IMR-90 (cell line): ENCODE data around the gene NOL4L. TPM values are rescaled to one million over a fixed set of nuclear protein-coding genes. Genes with fewer than 3 reads are reported as not detected.

Experiments used
- ATAC-seq: fragments of 200-7000 bp; cut with Tn5 transposase; 2 replicates; pipeline ENCODE4 v1.9.1; 2020; ENCODE audit warnings: low read depth, mild to moderate bottlenecking, moderate library complexity
- BruUV-seq: library from RNA; stranded (reverse); fragments of 400-500 nt; replicated peaks from 2 replicates; lab custom pipeline; 2021; lab: Mats Ljungman, UMichigan
- CTCF ChIA-PET: fragments of 300-600 bp; formaldehyde crosslinking; extraction: SDS; loops from one replicate; lab custom pipeline; 2021; ENCODE audit warnings: antibody characterized with exemption; lab: Yijun Ruan, JAX
- POLR2A ChIA-PET: fragments of 300-600 bp; sonication (Branson Sonifier 250); formaldehyde crosslinking; loops from one replicate; lab custom pipeline; 2022; ENCODE audit warnings: antibody characterized with exemption; ENCODE audit not compliant: unreplicated experiment; lab: Charles Lee
- DNase-seq: peaks from one replicate; pipeline ENCODE4 v3.0.0; 2013
- H2AFZ ChIP-seq: replicated peaks from 2 replicates; pipeline ENCODE3; 2013; ENCODE audit warnings: low read length, mild to moderate bottlenecking; ENCODE audit not compliant: poor library complexity
- H2AK5ac ChIP-seq: 2 replicates; pipeline ENCODE4 v1.6.1; 2013; ENCODE audit warnings: low read depth, low read length, inconsistent platforms
- H2AK9ac ChIP-seq: replicated peaks from 2 replicates; pipeline ENCODE3; 2013; ENCODE audit warnings: mild to moderate bottlenecking, low read depth, low read length, moderate library complexity; ENCODE audit not compliant: poor library complexity
- H2BK120ac ChIP-seq: 2 replicates; pipeline ENCODE4 v1.6.1; 2013; ENCODE audit warnings: low read depth, low read length, inconsistent platforms
- H2BK15ac ChIP-seq: 3 replicates; pipeline ENCODE4 v1.6.1; 2013; ENCODE audit warnings: low read depth, low read length, inconsistent platforms
- H2BK20ac ChIP-seq: 2 replicates; pipeline ENCODE4 v1.6.1; 2013; ENCODE audit warnings: low read depth, mild to moderate bottlenecking, inconsistent platforms, low read length, moderate library complexity
- H2BK5ac ChIP-seq: 2 replicates; pipeline ENCODE4 v1.6.1; 2013; ENCODE audit warnings: mild to moderate bottlenecking, low read depth, low read length, inconsistent platforms; ENCODE audit not compliant: poor library complexity, severe bottlenecking
- H3K14ac ChIP-seq: replicated peaks from 2 replicates; pipeline ENCODE4 v1.6.1; 2013; ENCODE audit warnings: low read depth, low read length, inconsistent platforms
- H3K18ac ChIP-seq: 2 replicates; pipeline ENCODE4 v1.6.1; 2013; ENCODE audit warnings: low read depth, low read length, control low read depth
- H3K23ac ChIP-seq: 2 replicates; pipeline ENCODE4 v1.6.1; 2013; ENCODE audit warnings: low read depth, low read length, inconsistent platforms
- H3K27ac ChIP-seq: 2 replicates; pipeline ENCODE4 v1.5.1; 2013; ENCODE audit warnings: mild to moderate bottlenecking, control low read depth, low read length; ENCODE audit not compliant: insufficient read depth
- H3K27me3 ChIP-seq: 2 replicates; pipeline ENCODE4 v1.6.1; 2013; ENCODE audit warnings: low read length; ENCODE audit not compliant: control insufficient read depth, insufficient read depth
- H3K36me3 ChIP-seq: 2 replicates; pipeline ENCODE4 v1.6.1; 2013; ENCODE audit warnings: low read length, mixed read lengths; ENCODE audit not compliant: control insufficient read depth, insufficient read depth
- H3K4ac ChIP-seq: 2 replicates; pipeline ENCODE4 v1.6.1; 2013; ENCODE audit warnings: low read depth, low read length, inconsistent platforms
- H3K4me1 ChIP-seq: 2 replicates; pipeline ENCODE4 v1.6.1; 2013; ENCODE audit warnings: low read length, mixed read lengths; ENCODE audit not compliant: control insufficient read depth, insufficient read depth
- H3K4me2 ChIP-seq: 2 replicates; pipeline ENCODE4 v1.6.1; 2013; ENCODE audit warnings: low read depth, mild to moderate bottlenecking, control low read depth, low read length, moderate library complexity
- H3K4me3 ChIP-seq: 2 replicates; pipeline ENCODE4 v1.5.1; 2013; ENCODE audit warnings: low read depth, mild to moderate bottlenecking, control low read depth, low read length, moderate library complexity; ENCODE audit not compliant: insufficient read depth
- H3K56ac ChIP-seq: 2 replicates; pipeline ENCODE4 v1.6.1; 2013; ENCODE audit warnings: low read length, inconsistent platforms; ENCODE audit not compliant: insufficient read depth; ENCODE audit errors: extremely low read depth
- H3K79me1 ChIP-seq, 2 experiments: 2 replicates each; pipeline ENCODE4 v1.6.1; 2013; ENCODE audit warnings: low read length in 2 of 2, inconsistent platforms in 1 of 2, low read depth in 1 of 2
- H3K9ac ChIP-seq: 2 replicates; pipeline ENCODE4 v1.6.1; 2013; ENCODE audit warnings: low read depth, low read length, control low read depth
- H3K9me1 ChIP-seq: 2 replicates; pipeline ENCODE4 v1.6.1; 2013; ENCODE audit warnings: low read length, inconsistent platforms; ENCODE audit not compliant: insufficient read depth
- H3K9me3 ChIP-seq: 2 replicates; pipeline ENCODE4 v1.6.1; 2013; ENCODE audit warnings: low read length; ENCODE audit not compliant: control insufficient read depth, insufficient read depth
- H4K20me1 ChIP-seq: 2 replicates; pipeline ENCODE4 v1.6.1; 2013; ENCODE audit warnings: low read length, inconsistent platforms; ENCODE audit not compliant: insufficient read depth
- H4K5ac ChIP-seq: 2 replicates; pipeline ENCODE4 v1.6.1; 2013; ENCODE audit warnings: mild to moderate bottlenecking, low read depth, low read length, control low read depth
- H4K8ac ChIP-seq, 2 experiments: 2 replicates each; pipeline ENCODE4 v1.6.1; 2013; ENCODE audit warnings: low read depth in 2 of 2, low read length in 2 of 2, control low read depth in 1 of 2, inconsistent platforms in 1 of 2
- H4K91ac ChIP-seq: 2 replicates; pipeline ENCODE4 v1.6.1; 2013; ENCODE audit warnings: low read depth, low read length, inconsistent platforms; ENCODE audit not compliant: insufficient read depth
- BHLHE40 ChIP-seq: fragments of 150-350 bp; IDR thresholded peaks from 2 replicates; pipeline ENCODE4 v1.6.1; 2016; ENCODE audit warnings: mild to moderate bottlenecking, low read depth, low read length
- CEBPB ChIP-seq: IDR thresholded peaks from 2 replicates; pipeline ENCODE4 v1.6.1; 2012; ENCODE audit warnings: low read depth, low read length, improper control_type of control experiment
- CHD1 ChIP-seq: IDR thresholded peaks from 2 replicates; pipeline ENCODE4 v1.6.1; 2012; ENCODE audit warnings: low read depth, low read length, improper control_type of control experiment
- FOS ChIP-seq: fragments of 150-350 bp; IDR thresholded peaks from 2 replicates; pipeline ENCODE4 v1.6.1; 2016; ENCODE audit warnings: low read depth, low read length
- MAFK ChIP-seq: IDR thresholded peaks from 2 replicates; pipeline ENCODE4 v1.6.1; 2012; ENCODE audit warnings: low read depth, low read length, improper control_type of control experiment
- MAZ ChIP-seq: IDR thresholded peaks from 2 replicates; pipeline ENCODE4 v1.6.1; 2012; ENCODE audit warnings: low read depth, mild to moderate bottlenecking, low read length, improper control_type of control experiment, moderate library complexity, borderline replicate concordance
- MXI1 ChIP-seq: IDR thresholded peaks from 2 replicates; pipeline ENCODE4 v1.6.1; 2012; ENCODE audit warnings: low read depth, mild to moderate bottlenecking, low read length, moderate library complexity, borderline replicate concordance
- NFE2L2 ChIP-seq: fragments of 150-350 bp; IDR thresholded peaks from 2 replicates; pipeline ENCODE4 v1.6.1; 2016; ENCODE audit warnings: low read depth, mild to moderate bottlenecking, low read length
- POLR2A ChIP-seq: IDR thresholded peaks from 2 replicates; pipeline ENCODE4 v1.6.1; 2012; ENCODE audit warnings: mild to moderate bottlenecking, low read depth, low read length
- RAD21 ChIP-seq: IDR thresholded peaks from 2 replicates; pipeline ENCODE4 v1.6.1; 2012; ENCODE audit warnings: low read length, improper control_type of control experiment
- RCOR1 ChIP-seq: IDR thresholded peaks from 2 replicates; pipeline ENCODE4 v1.6.1; 2012; ENCODE audit warnings: mild to moderate bottlenecking, low read length, improper control_type of control experiment; ENCODE audit not compliant: insufficient replicate concordance
- RFX5 ChIP-seq: IDR thresholded peaks from 2 replicates; pipeline ENCODE4 v1.8.0; 2012; ENCODE audit warnings: low read depth, mild to moderate bottlenecking, low read length, moderate library complexity
- SMC3 ChIP-seq: fragments of 150-350 bp; IDR thresholded peaks from 2 replicates; pipeline ENCODE4 v1.6.1; 2016; ENCODE audit warnings: low read depth, mild to moderate bottlenecking, antibody characterized with exemption, low read length, moderate library complexity
- WGBS, 2 experiments: methylation state at CpG; one replicate each; pipeline versions ENCODE4 v1.1.5 to v1.1.7; 2013; ENCODE audit warnings: missing lambda C conversion rate in 2 of 2; ENCODE audit not compliant: insufficient read length in 1 of 2; ENCODE audit errors: extremely low coverage in 2 of 2; 5-methylcytosine and 5-hydroxymethylcytosine counted together
- dilution Hi-C: fragments of 300-500 bp; cut with HindIII; formaldehyde crosslinking; loops from one replicate; pipeline ENCODE4 v1.14.3; 2018; ENCODE audit warnings: low sequenced_read_pairs; ENCODE audit not compliant: unreplicated experiment
- in situ Hi-C: fragments of 300-500 bp; cut with MboI; formaldehyde crosslinking; loops from 3 replicates; pipeline ENCODE4 v1.14.3; 2019; ENCODE audit warnings: low sequenced_read_pairs, inconsistent platforms, mixed read lengths
- intact Hi-C: fragments of 100-400 bp; cut with micrococcal nuclease; formaldehyde crosslinking; loops from 2 replicates; pipeline ENCODE4 v1.10.0; 2022
- polyA plus RNA-seq, 3 experiments: library from polyadenylated mRNA; depleted of rRNA; stranded (reverse); fragments of >200 nt; gene quantifications; 2 replicates each; pipeline ENCODE4 v1.2.3, GENCODE V29; 2012; ENCODE audit warnings: low replicate concordance in 1 of 3
- total RNA-seq: library from RNA; depleted of rRNA; stranded (reverse); fragments of >200 nt; gene quantifications from 2 replicates; pipeline ENCODE4 v1.2.3, GENCODE V29; 2012
- TF ChIP-seq, protein P1 (sequence below): conservative IDR thresholded peaks from 2 replicates; pipeline ENCODE4 v1.5.1; 2012; ENCODE audit warnings: mild to moderate bottlenecking, low read depth, low read length, improper control_type of control experiment
- TF ChIP-seq, protein P2 (sequence below): fragments of 150-350 bp; IDR thresholded peaks from 2 replicates; pipeline ENCODE4 v1.6.1; 2016; ENCODE audit warnings: low read depth, mild to moderate bottlenecking, low read length, moderate library complexity, borderline replicate concordance
- TF ChIP-seq, protein P3 (sequence below): fragments of 150-350 bp; IDR thresholded peaks from 2 replicates; pipeline ENCODE4 v1.6.1; 2017; ENCODE audit warnings: mild to moderate bottlenecking, antibody characterized with exemption, low read length, low read depth

NOL4L gene
- total and polyA plus RNA-seq, 2 of the 4 experiments (the other 2 are of a cell fraction) = 4.7 to 13.3 TPM

DNA sequence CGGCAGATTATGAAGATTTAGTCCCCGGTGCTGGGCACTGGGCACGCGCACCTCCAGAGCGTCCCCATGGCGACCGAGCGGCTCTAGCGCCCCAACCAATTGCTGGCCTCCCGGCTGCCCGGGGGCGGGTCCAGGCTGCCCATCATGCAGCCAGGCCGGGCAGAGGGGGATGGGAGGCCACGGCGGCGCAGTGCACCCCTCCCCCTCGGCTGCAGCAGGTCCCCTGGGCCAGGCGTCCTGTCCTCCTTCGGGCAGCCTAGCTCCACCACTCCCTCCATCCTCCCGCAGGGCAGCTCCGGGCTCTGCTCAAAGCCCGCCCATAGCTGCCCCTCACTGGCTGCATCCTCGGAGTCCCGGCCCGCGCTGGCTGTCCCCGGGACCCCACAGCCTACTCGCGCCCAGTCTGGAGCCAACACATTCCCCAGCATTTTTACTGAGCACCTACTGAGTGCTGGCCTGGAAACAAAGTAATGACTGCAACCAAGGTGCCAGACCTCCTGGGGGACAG, 127.6 kb downstream of the NOL4L start:
- Histone ChIP-seq H3K14ac (peak overlapping the region; percentile 43; the same call in 1 of the 2 replicates), H2BK120ac (no peak overlapping the region), H4K20me1 (peaks cover 24% of the 10 kb centered on the region), H4K91ac (no peak overlapping the region), H3K4me3 (peak overlapping the region; percentile 22), H4K5ac (no peak overlapping the region), H3K9ac (no peak overlapping the region), H2AK5ac (no peak overlapping the region; the same call in 1 of the 2 replicates), H3K9me3 (no peaks in the 10 kb centered on the region), H2AFZ (peak overlapping the region; percentile 87), H3K4me1 (peaks cover 11% of the 10 kb centered on the region), H4K8ac (peak overlapping the region in 1 of 2 experiments; percentile 20; a peak in 1 of 4 replicates), H3K27ac (peak overlapping the region; percentile 9; the same call in 1 of the 2 replicates), H3K18ac (no peak overlapping the region), H2BK5ac (peak overlapping the region; percentile 22), H3K36me3 (peaks cover 37% of the 10 kb centered on the region), H3K9me1 (peaks cover 13% of the 10 kb centered on the region; the same call in 1 of the 2 replicates), H2AK9ac (peak overlapping the region; percentile 52), H2BK20ac (no peak overlapping the region), H3K4ac (peak overlapping the region; percentile 71; the same call in 1 of the 2 replicates), H2BK15ac (no peak overlapping the region), H3K4me2 (peak overlapping the region; percentile 70), H3K56ac (no peak overlapping the region), H3K27me3 (no peaks in the 10 kb centered on the region), H3K79me1 (peaks cover 34 to 63% of the 10 kb centered on the region in 2 experiments), H3K23ac (no peak overlapping the region)
- DNase-seq (peak; percentile 56), ATAC-seq (peak; percentile 98)
- POLR2A ChIA-PET = interaction anchor here (0.5 kb wide), 1 partner anchor 1095 kb away, joined by 4 read pairs; no protein-coding TSS in a partner anchor
- TF ChIP-seq CHD1 (no peak), BHLHE40 (no peak), CEBPB (no peak), MAFK (no peak), NFE2L2 (no peak), RCOR1 (no peak), FOS (no peak), RFX5 (no peak), MAZ (no peak; the same call in 1 of the 2 replicates), RAD21 (no peak), SMC3 (no peak), POLR2A (no peak), MXI1 (no peak)
- TF ChIP-seq, protein P1, sequence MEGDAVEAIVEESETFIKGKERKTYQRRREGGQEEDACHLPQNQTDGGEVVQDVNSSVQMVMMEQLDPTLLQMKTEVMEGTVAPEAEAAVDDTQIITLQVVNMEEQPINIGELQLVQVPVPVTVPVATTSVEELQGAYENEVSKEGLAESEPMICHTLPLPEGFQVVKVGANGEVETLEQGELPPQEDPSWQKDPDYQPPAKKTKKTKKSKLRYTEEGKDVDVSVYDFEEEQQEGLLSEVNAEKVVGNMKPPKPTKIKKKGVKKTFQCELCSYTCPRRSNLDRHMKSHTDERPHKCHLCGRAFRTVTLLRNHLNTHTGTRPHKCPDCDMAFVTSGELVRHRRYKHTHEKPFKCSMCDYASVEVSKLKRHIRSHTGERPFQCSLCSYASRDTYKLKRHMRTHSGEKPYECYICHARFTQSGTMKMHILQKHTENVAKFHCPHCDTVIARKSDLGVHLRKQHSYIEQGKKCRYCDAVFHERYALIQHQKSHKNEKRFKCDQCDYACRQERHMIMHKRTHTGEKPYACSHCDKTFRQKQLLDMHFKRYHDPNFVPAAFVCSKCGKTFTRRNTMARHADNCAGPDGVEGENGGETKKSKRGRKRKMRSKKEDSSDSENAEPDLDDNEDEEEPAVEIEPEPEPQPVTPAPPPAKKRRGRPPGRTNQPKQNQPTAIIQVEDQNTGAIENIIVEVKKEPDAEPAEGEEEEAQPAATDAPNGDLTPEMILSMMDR = no peak
- TF ChIP-seq, protein P2, sequence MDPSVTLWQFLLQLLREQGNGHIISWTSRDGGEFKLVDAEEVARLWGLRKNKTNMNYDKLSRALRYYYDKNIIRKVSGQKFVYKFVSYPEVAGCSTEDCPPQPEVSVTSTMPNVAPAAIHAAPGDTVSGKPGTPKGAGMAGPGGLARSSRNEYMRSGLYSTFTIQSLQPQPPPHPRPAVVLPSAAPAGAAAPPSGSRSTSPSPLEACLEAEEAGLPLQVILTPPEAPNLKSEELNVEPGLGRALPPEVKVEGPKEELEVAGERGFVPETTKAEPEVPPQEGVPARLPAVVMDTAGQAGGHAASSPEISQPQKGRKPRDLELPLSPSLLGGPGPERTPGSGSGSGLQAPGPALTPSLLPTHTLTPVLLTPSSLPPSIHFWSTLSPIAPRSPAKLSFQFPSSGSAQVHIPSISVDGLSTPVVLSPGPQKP = no peak
- TF ChIP-seq, protein P3, sequence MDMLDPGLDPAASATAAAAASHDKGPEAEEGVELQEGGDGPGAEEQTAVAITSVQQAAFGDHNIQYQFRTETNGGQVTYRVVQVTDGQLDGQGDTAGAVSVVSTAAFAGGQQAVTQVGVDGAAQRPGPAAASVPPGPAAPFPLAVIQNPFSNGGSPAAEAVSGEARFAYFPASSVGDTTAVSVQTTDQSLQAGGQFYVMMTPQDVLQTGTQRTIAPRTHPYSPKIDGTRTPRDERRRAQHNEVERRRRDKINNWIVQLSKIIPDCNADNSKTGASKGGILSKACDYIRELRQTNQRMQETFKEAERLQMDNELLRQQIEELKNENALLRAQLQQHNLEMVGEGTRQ = no peak
- CTCF ChIA-PET = no interaction called here
- intact Hi-C loops = no loop called here
- 13% methylated on average over 13 of the region's 29 CpGs; no CpG with 5 or more reads in 1 of the 2 experiments for WGBS, 2 experiments
- BruUV-seq = no TSS peak
- dilution Hi-C loops = no loop called here
- in situ Hi-C loops = no loop called here
